ENCODE data around the gene ARHGDIA.

- TF ChIP-seq CTCF (IDR thresholded peaks at IDR 0.05) = no peak
- TF ChIP-seq POLR2A (IDR thresholded peaks at IDR 0.05) = no peak
Observed at GRCh38 chr17:81891303-81891552, 20.1 kb upstream of the ARHGDIA start.
